ENCODE data around the gene ZNF106.

Gene ZNF106

GRCh38 chr15:42367041-42367440 lies 123.9 kb downstream of the ZNF106 start:
- in situ Hi-C loops (cut with HindIII; ENCODE audit: low pct_unique_long_range_greater_than_20kb, low sequenced_read_pairs) = no loop called here
- no peak for DNase-seq (ENCODE audit: low read depth in 1 of 2, low spot score in 1 of 2)
- TF ChIP-seq JUND (IDR thresholded peaks at IDR 0.05; ENCODE audit: low read depth) = no peak

GRCh38 chr15:42365921-42366550 lies 124.9 kb downstream of the ZNF106 start:
- in situ Hi-C loops (cut with HindIII; ENCODE audit: low pct_unique_long_range_greater_than_20kb, low sequenced_read_pairs) = no loop called here

GRCh38 chr15:42364529-42364928 lies 126.4 kb downstream of the ZNF106 start:
- no peak for DNase-seq (ENCODE audit: low read depth in 1 of 2, low spot score in 1 of 2)
- in situ Hi-C loops (cut with HindIII; ENCODE audit: low pct_unique_long_range_greater_than_20kb, low sequenced_read_pairs) = no loop called here
- TF ChIP-seq JUND (IDR thresholded peaks at IDR 0.05; ENCODE audit: low read depth) = no peak

More at GRCh38 chr15:42365921-42366550, 124.9 kb downstream of the ZNF106 start:
- no peak for TF ChIP-seq JUND (IDR thresholded peaks at IDR 0.05; ENCODE audit: low read depth)
- DNase-seq (ENCODE audit: low read depth in 1 of 2, low spot score in 1 of 2) = no peak

- in situ Hi-C loops (cut with HindIII; ENCODE audit: low pct_unique_long_range_greater_than_20kb, low sequenced_read_pairs) = no loop called here
- no peak for TF ChIP-seq JUND (IDR thresholded peaks at IDR 0.05; ENCODE audit: low read depth)
- no peak for DNase-seq (ENCODE audit: low read depth in 1 of 2, low spot score in 1 of 2)
These were observed 127.0 kb downstream of the ZNF106 start for GRCh38 chr15:42363942-42364341.

GRCh38 chr15:42363487-42363886 lies 127.5 kb downstream of the ZNF106 start:
- in situ Hi-C loops (cut with HindIII; ENCODE audit: low pct_unique_long_range_greater_than_20kb, low sequenced_read_pairs) = no loop called here
- no peak for DNase-seq (ENCODE audit: low read depth in 1 of 2, low spot score in 1 of 2)
- no peak for TF ChIP-seq JUND (IDR thresholded peaks at IDR 0.05; ENCODE audit: low read depth)
